ENCODE results near the gene MEG3. TPM values are rescaled to one million over a fixed set of nuclear protein-coding genes. Genes with fewer than 3 reads are reported as not detected.

MEG3 gene
- total and polyA plus RNA-seq, 12 donors = 86.6 to 8,129 (median 728) TPM

GRCh38 chr14:100845341-100845740, 19.4 kb downstream of the MEG3 start:
- H3K27ac ChIP-seq = peak overlapping the region in 1 of 5 donors; percentile 84
- WGBS, 4 donors = 79 to 86% (median 83%) methylated on average over 8 to 17 of the region's 17 CpGs
- intact Hi-C loops (cut with DNase I) = loop anchor here in 1 of 2 donors (5.0 kb wide), 1 partner anchor 782 kb away; no protein-coding TSS in a partner anchor
- H3K4me1 ChIP-seq (replicated peaks in 1 of 2) = peaks cover 0 to 25% of the 10 kb centered on the region in 2 donors
- DNase-seq = no peak
- H3K36me3 ChIP-seq (replicated peaks in 1 of 2) = peaks cover 0 to 31% of the 10 kb centered on the region in 2 donors
- no peak overlapping the region for H3K4me3 ChIP-seq
- TF ChIP-seq POLR2A (IDR thresholded peaks at IDR 0.05) = no peak
- TF ChIP-seq, protein P1, sequence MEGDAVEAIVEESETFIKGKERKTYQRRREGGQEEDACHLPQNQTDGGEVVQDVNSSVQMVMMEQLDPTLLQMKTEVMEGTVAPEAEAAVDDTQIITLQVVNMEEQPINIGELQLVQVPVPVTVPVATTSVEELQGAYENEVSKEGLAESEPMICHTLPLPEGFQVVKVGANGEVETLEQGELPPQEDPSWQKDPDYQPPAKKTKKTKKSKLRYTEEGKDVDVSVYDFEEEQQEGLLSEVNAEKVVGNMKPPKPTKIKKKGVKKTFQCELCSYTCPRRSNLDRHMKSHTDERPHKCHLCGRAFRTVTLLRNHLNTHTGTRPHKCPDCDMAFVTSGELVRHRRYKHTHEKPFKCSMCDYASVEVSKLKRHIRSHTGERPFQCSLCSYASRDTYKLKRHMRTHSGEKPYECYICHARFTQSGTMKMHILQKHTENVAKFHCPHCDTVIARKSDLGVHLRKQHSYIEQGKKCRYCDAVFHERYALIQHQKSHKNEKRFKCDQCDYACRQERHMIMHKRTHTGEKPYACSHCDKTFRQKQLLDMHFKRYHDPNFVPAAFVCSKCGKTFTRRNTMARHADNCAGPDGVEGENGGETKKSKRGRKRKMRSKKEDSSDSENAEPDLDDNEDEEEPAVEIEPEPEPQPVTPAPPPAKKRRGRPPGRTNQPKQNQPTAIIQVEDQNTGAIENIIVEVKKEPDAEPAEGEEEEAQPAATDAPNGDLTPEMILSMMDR (IDR thresholded peaks at IDR 0.05) = no peak
- no peaks in the 10 kb centered on the region for H3K27me3 ChIP-seq
- H3K9me3 ChIP-seq (replicated peaks in 1 of 3) = no peaks in the 10 kb centered on the region

- Histone ChIP-seq H3K9me3 (replicated peaks in 1 of 3) (no peaks in the 10 kb centered on the region), H3K27ac (peak overlapping the region in 1 of 5 donors; percentile 84), H3K36me3 (replicated peaks in 1 of 2) (peaks cover 0 to 31% of the 10 kb centered on the region in 2 donors), H3K4me3 (no peak overlapping the region), H3K4me1 (replicated peaks in 1 of 2) (peaks cover 0 to 32% of the 10 kb centered on the region in 2 donors), H3K27me3 (no peaks in the 10 kb centered on the region)
- 88 to 92% (median 89%) methylated on average over 8 of the region's 8 CpGs for WGBS, 4 donors
- intact Hi-C loops (cut with DNase I) = loop anchor here in 1 of 2 donors (5.0 kb wide), 1 partner anchor 781 kb away; no protein-coding TSS in a partner anchor
- TF ChIP-seq POLR2A (IDR thresholded peaks at IDR 0.05) = no peak
- TF ChIP-seq, protein P1 (IDR thresholded peaks at IDR 0.05) = no peak
- DNase-seq = no peak
Measured at GRCh38 chr14:100846309-100846859, 20.5 kb downstream of the MEG3 start.

GRCh38 chr14:100849115-100849781, 23.3 kb downstream of the MEG3 start:
- DNase-seq = no peak
- Histone ChIP-seq H3K4me1 (replicated peaks in 1 of 2) (peaks cover 0 to 24% of the 10 kb centered on the region in 2 donors), H3K9me3 (replicated peaks in 1 of 3) (no peaks in the 10 kb centered on the region), H3K27me3 (no peaks in the 10 kb centered on the region), H3K27ac (peak overlapping the region in 2 of 5 donors; percentile 17 to 23), H3K36me3 (replicated peaks in 1 of 2) (peaks cover 0 to 15% of the 10 kb centered on the region in 2 donors), H3K4me3 (no peak overlapping the region)
- WGBS, 4 donors = 30 to 41% (median 35%) methylated on average over 8 of the region's 8 CpGs
- TF ChIP-seq, protein P1 (IDR thresholded peaks at IDR 0.05) = no peak
- TF ChIP-seq POLR2A (IDR thresholded peaks at IDR 0.05) = no peak
- intact Hi-C loops (cut with DNase I) = loop anchor here in 1 of 2 donors (5.0 kb wide), 1 partner anchor 778 kb away; no protein-coding TSS in a partner anchor

GRCh38 chr14:100850841-100851585, 25.1 kb downstream of the MEG3 start:
- H3K4me3 ChIP-seq = no peak overlapping the region
- 59 to 80% (median 72%) methylated on average over 3 to 8 of the region's 8 CpGs for WGBS, 4 donors
- H3K27me3 ChIP-seq = no peaks in the 10 kb centered on the region
- H3K4me1 ChIP-seq (replicated peaks in 1 of 2) = peaks cover 0 to 31% of the 10 kb centered on the region in 2 donors
- TF ChIP-seq, protein P1 (IDR thresholded peaks at IDR 0.05) = peak; percentile 69 to 92 (median 84)
- TF ChIP-seq POLR2A (IDR thresholded peaks at IDR 0.05) = no peak
- H3K27ac ChIP-seq = peak overlapping the region in 3 of 5 donors; percentile 29 to 66 (median 48)
- no peaks in the 10 kb centered on the region for H3K9me3 ChIP-seq (replicated peaks in 1 of 3)
- peaks cover 0 to 15% of the 10 kb centered on the region in 2 donors for H3K36me3 ChIP-seq (replicated peaks in 1 of 2)
- intact Hi-C loops (cut with DNase I) = loop anchor here in 1 of 2 donors (5.0 kb wide), 1 partner anchor 51 kb away; the partner anchor contains the start of gene RTL1
- peak; percentile 69 to 91 (median 81) for DNase-seq

Data from adrenal gland (tissue), 12 donors.